SU-DHL-6 (cell line): Measurements from ENCODE around the gene MELK.

Experiments used
- H2AFZ ChIP-seq: fragments of 200-600 bp; sonication (generic); 2 replicates; pipeline ENCODE4 v1.6.1; 2014; ENCODE audit warnings: low read depth, mild to moderate bottlenecking, moderate library complexity, mixed read lengths, antibody characterized with exemption, low read length; ENCODE audit not compliant: severe bottlenecking
- H3F3A ChIP-seq: fragments of 200-600 bp; shearing (Covaris generic); 2 replicates; pipeline ENCODE4 v1.6.0; 2016; ENCODE audit warnings: antibody characterized with exemption, mild to moderate bottlenecking; ENCODE audit not compliant: insufficient read depth
- H3K27ac ChIP-seq: fragments of 200-600 bp; sonication (generic); 2 replicates; pipeline ENCODE4 v1.5.1; 2016; ENCODE audit warnings: low read depth, mild to moderate bottlenecking, low read length, moderate library complexity, mixed read lengths
- H3K27me3 ChIP-seq: fragments of 200-600 bp; sonication (generic), shearing (Covaris generic); 2 replicates; pipeline ENCODE4 v1.6.0; 2014; ENCODE audit warnings: mild to moderate bottlenecking, low read length
- H3K36me3 ChIP-seq: fragments of 200-600 bp; sonication (generic); 2 replicates; pipeline ENCODE4 v1.6.1; 2014; ENCODE audit warnings: mild to moderate bottlenecking, low read length, mixed read lengths
- H3K4me2 ChIP-seq: fragments of 300-600, 200-600 bp; shearing (Covaris generic), sonication (generic); 2 replicates; pipeline ENCODE4 v1.6.0; 2014; ENCODE audit warnings: low read length, low read depth, mild to moderate bottlenecking; ENCODE audit not compliant: poor library complexity, severe bottlenecking
- H3K4me3 ChIP-seq: fragments of 200-600 bp; sonication (generic); 2 replicates; pipeline ENCODE4 v1.5.1; 2014; ENCODE audit warnings: antibody characterized with exemption, low read length, mild to moderate bottlenecking, mixed read lengths; ENCODE audit not compliant: insufficient read depth, poor library complexity, severe bottlenecking
- H3K79me2 ChIP-seq: fragments of 200-600 bp; sonication (generic); 2 replicates; pipeline ENCODE4 v1.6.1; 2014; ENCODE audit warnings: mild to moderate bottlenecking, low read length, moderate library complexity; ENCODE audit not compliant: insufficient read depth
- H3K9ac ChIP-seq: fragments of 200-600 bp; sonication (generic); 2 replicates; pipeline ENCODE4 v1.7.0; 2014; ENCODE audit warnings: mild to moderate bottlenecking, low read length
- H3K9me2 ChIP-seq: fragments of 200-600 bp; sonication (generic); replicated peaks from 2 replicates; pipeline ENCODE4 v1.6.1; 2014; ENCODE audit warnings: low read length; ENCODE audit not compliant: insufficient read depth
- H3K9me3 ChIP-seq: fragments of 200-600 bp; sonication (generic); 2 replicates; pipeline ENCODE4 v1.6.1; 2014; ENCODE audit warnings: low read length, mixed read lengths; ENCODE audit not compliant: insufficient read depth
- H4K20me1 ChIP-seq: fragments of 200-600 bp; sonication (generic); 2 replicates; pipeline ENCODE4 v1.6.1; 2014; ENCODE audit warnings: low read depth, mild to moderate bottlenecking, antibody characterized with exemption, low read length, moderate library complexity, mixed read lengths
- EZH2phosphoT487 ChIP-seq: fragments of 200-600 bp; sonication (generic), shearing (Covaris generic); conservative IDR thresholded peaks from 2 replicates; pipeline ENCODE4 v1.6.1; 2018; ENCODE audit warnings: mild to moderate bottlenecking, antibody characterized with exemption, low read length, moderate library complexity, mixed read lengths
- TF ChIP-seq, protein P1 (sequence below): fragments of 200-600 bp; sonication (generic); IDR thresholded peaks from one replicate; pipeline ENCODE4 v1.5.1; 2017; ENCODE audit warnings: antibody characterized with exemption, mild to moderate bottlenecking, low read length, moderate library complexity; ENCODE audit not compliant: insufficient read depth, poor library complexity, severe bottlenecking

MELK gene

DNA sequence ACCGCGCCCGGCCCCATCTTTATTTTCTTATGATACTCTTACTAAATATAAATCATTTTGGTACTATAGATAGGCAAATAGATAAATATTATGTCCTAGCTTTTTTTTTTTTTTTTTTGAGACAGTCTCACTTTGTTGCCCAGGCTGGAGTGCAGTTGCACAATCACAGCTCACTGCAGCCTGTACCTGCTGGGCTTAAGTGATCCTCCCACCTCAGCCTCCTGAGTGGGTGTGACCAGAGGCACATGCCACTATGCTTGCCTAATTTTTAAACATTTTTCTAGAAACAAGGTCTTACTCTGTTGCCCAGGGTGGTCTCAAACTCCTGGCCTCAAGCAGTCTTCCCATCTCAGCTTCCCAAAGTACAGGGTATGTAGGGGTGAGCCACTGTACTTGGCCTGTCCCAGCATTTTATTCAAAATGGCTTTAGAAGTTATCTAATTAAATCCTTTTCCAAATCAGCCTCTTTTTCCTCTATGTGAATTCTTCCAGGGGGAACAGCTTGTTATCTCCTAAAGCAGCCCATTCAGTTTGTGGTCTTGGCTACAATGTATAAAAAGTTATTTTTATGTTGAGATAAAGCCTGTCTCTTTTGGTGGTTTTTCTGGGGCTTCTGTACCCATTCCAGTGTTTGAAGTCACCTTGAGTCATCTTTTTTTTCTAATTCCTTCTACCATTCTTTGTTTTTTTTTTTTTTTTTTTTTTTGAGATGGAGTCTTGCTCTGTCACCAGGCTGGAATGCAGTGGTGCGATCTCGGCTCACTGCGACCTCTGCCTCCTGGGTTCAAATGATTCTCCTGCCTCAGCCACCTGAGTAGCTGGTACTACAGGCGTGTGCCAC, 12.1 kb downstream of the MELK start:
- H3K4me3 ChIP-seq, result no peak overlapping the region
- H3K4me2 ChIP-seq, result no peak overlapping the region
- no peak overlapping the region for H3K27ac ChIP-seq
- peaks cover 18% of the 10 kb centered on the region for H4K20me1 ChIP-seq
- peaks cover 44% of the 10 kb centered on the region for H3K36me3 ChIP-seq
- no peaks in the 10 kb centered on the region for H3K9me2 ChIP-seq
- H3F3A ChIP-seq, result peaks cover 4% of the 10 kb centered on the region; the same call in 1 of the 2 replicates
- no peaks in the 10 kb centered on the region for H3K9me3 ChIP-seq
- H3K27me3 ChIP-seq, result no peaks in the 10 kb centered on the region
- H2AFZ ChIP-seq, result no peak overlapping the region
- TF ChIP-seq EZH2phosphoT487, result no peak
- TF ChIP-seq, protein P1, sequence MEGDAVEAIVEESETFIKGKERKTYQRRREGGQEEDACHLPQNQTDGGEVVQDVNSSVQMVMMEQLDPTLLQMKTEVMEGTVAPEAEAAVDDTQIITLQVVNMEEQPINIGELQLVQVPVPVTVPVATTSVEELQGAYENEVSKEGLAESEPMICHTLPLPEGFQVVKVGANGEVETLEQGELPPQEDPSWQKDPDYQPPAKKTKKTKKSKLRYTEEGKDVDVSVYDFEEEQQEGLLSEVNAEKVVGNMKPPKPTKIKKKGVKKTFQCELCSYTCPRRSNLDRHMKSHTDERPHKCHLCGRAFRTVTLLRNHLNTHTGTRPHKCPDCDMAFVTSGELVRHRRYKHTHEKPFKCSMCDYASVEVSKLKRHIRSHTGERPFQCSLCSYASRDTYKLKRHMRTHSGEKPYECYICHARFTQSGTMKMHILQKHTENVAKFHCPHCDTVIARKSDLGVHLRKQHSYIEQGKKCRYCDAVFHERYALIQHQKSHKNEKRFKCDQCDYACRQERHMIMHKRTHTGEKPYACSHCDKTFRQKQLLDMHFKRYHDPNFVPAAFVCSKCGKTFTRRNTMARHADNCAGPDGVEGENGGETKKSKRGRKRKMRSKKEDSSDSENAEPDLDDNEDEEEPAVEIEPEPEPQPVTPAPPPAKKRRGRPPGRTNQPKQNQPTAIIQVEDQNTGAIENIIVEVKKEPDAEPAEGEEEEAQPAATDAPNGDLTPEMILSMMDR, result no peak
- H3K79me2 ChIP-seq, result peaks cover 76% of the 10 kb centered on the region
- H3K9ac ChIP-seq, result no peak overlapping the region

DNA sequence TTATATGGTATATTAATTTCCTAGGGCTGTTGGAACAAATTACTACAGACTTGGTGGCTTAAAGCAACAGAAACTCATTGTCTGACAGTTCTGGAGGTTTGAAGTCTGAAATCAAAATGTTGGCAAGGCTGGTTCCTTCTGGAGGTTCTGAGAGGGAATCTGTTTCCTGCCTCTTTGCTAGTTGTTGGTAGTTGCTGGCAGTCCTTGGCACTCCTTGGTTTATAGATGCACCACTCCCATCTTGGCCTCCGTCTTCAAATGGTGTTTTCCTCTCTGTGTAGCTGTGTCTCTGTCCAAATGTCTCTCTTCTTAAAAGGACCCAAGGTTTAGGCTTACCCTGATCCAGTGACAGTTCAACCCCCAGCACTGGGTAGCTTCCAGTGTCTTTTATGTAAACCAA, 17.5 kb downstream of the MELK start:
- Histone ChIP-seq H4K20me1 (peaks cover 10% of the 10 kb centered on the region), H3K27me3 (no peaks in the 10 kb centered on the region), H3K4me3 (no peak overlapping the region), H3K27ac (no peak overlapping the region), H3F3A (peaks cover 11% of the 10 kb centered on the region; the same call in 1 of the 2 replicates), H3K4me2 (no peak overlapping the region), H3K36me3 (peaks cover 57% of the 10 kb centered on the region), H3K9me2 (no peaks in the 10 kb centered on the region), H2AFZ (no peak overlapping the region), H3K9ac (no peak overlapping the region), H3K79me2 (peaks cover 68% of the 10 kb centered on the region), H3K9me3 (no peaks in the 10 kb centered on the region)
- TF ChIP-seq EZH2phosphoT487, result no peak
- TF ChIP-seq, protein P1, result no peak

DNA sequence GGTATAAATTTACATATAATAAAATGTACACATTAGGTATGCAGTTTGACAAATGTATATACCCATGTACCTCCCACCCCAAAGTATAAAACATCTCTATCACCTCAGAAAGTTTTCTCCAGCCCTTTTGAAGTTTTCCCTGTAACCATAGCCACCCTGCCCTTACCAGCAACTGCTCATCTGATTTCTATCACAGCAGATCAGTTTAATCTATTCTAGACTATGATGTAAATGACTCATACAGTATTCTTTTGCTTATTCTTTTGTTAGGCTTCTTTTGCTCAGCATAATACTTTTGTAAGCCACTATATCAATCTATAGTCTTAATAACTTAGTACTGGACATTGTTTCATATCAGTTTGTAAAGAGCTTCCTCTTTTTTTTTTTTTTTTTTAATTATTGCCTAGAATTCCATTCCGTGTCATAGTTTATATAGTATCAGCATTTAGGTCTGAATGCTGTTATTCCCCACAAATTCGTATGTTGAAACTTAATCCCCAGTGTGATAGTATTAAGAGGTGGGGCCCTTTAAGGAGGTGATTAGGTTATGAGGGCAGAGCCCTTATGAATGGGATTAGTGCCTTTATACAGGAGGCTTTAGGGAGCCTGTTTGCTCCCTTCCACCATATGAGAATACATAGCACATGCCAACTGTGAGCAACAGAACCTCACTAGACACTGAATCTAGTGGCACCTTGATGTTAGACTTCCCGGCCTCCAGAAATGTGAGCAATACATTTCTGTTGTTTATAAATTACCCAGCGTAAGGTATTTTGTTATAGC, 20.3 kb downstream of the MELK start:
- TF ChIP-seq, protein P1, result no peak
- TF ChIP-seq EZH2phosphoT487, result no peak
- Histone ChIP-seq H3F3A (peaks cover 16% of the 10 kb centered on the region; the same call in 1 of the 2 replicates), H3K36me3 (peaks cover 62% of the 10 kb centered on the region), H3K27me3 (no peaks in the 10 kb centered on the region), H3K79me2 (peaks cover 59% of the 10 kb centered on the region), H3K9ac (no peak overlapping the region), H3K27ac (no peak overlapping the region), H3K9me2 (no peaks in the 10 kb centered on the region), H3K4me2 (no peak overlapping the region), H3K4me3 (no peak overlapping the region), H4K20me1 (peaks cover 7% of the 10 kb centered on the region), H3K9me3 (no peaks in the 10 kb centered on the region), H2AFZ (no peak overlapping the region)
